T1000 (cell line): ENCODE data around the gene ACBD6.
"Not testable (repeated sequence)": the region's sequence is repeated elsewhere in the genome, so short reads cannot be mapped to it uniquely, and the experiment has no call there.

Experiments used
- DNase-seq: peaks from one replicate; lab custom pipeline; 2025; ENCODE audit warnings: mixed read lengths; lab: John Stamatoyannopoulos, UW

Gene ACBD6

GRCh38 chr1:180415236-180415848 is 87.0 kb downstream of the ACBD6 start:
- no peak for DNase-seq

DNA sequence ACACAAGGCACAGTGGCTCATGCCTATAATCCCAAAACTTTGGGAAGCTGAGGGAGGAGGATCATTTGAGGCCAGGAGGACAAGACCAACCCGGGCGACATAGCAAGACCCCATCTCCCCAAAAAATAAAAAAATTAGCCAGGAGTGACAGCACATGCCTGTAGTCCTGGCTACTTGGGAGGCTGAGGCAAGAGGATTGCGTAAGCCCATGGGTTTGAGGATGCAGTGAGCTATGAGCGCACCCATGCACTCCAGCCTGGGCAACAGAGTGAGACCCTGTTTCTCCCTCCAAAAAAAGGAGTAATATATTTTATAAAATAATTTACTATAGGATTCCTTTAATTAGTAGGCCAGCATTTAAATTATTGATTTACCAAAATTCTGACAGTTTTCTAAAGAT is 89.8 kb downstream of the ACBD6 start:
- DNase-seq = no peak

- DNase-seq = not testable (repeated sequence)
Observed at GRCh38 chr1:180408128-180408527, 94.2 kb downstream of the ACBD6 start.

- no peak for DNase-seq
Observed at GRCh38 chr1:180407051-180407450, 95.3 kb downstream of the ACBD6 start.

- no peak for DNase-seq
Observed at GRCh38 chr1:180402551-180402950, 99.8 kb downstream of the ACBD6 start.

- no peak for DNase-seq
Observed at GRCh38 chr1:180402001-180402400, 100.4 kb downstream of the ACBD6 start.

DNA sequence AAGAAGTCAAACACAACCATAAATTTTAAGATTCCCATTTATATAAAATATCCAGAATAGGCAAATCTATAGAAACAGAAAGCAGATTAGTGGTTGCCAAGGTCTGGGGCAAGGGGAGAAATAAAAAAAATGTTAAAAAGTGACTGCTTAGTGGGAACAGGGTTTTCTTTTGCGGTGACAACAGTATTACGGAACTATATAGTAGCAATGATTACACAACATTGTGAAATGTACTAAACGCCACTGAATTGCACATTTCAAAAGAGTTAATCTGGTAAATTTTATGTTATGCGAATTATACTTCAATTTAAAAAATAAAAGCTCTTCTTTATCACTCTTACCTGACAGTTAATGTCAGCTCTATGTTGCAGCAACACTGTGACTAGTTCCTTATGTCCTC is 105.2 kb downstream of the ACBD6 start:
- DNase-seq = no peak

DNA sequence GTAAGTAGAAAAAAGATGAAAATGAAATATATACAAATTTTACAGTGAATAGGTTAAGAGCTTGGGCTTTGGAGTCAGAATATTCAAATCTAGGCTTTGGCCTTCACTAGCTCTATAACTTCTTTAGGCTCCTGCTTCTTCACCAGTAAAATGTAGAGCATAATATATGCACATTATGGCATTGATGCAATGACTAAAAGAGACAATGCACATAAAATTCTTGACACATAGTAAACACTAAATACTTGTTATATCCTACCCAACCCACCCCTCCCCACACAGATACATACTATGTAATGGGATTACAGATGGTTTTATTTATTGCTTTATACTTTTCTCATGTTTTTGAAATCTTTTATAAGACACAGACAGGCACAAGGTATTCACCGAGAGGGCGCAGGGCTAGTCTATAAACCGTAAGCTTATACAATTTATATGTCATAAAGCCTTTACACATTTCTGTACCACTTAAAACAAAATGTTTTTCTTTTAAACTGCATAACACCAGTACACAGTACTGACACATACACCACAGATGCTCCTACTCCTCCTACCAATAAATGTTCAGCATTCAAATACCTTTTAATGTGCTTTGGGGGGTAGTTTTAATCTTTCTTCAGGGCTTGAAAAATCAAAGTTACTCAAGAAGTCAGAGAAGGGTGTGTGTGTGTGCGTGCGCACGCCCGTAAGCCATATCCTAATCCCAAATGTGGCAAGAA is 109.8 kb downstream of the ACBD6 start:
- no peak for DNase-seq

GRCh38 chr1:180392020-180392419 is 110.4 kb downstream of the ACBD6 start:
- no peak for DNase-seq

GRCh38 chr1:180387413-180387812 is 115.0 kb downstream of the ACBD6 start:
- DNase-seq = no peak

- no peak for DNase-seq
Observed at GRCh38 chr1:180386745-180387367, 115.5 kb downstream of the ACBD6 start.

DNA sequence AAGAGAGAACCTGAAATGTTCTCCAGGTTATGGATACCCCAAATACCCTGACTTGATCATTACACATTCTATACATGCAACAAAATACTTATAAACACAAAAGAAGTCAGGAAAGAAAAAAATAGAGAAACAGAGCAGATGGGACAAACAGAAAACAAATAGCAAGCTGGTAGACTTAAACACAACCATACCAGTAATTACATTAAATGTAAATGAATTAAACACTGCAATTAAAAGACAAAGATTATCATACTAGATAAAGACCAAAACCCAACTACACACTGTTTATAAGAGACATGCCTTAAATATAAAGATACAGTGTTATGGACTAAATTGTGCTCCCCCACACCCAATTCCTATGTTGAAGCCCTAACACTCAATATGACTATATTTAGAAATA is 117.2 kb downstream of the ACBD6 start:
- DNase-seq = no peak

- DNase-seq = no peak
Observed at GRCh38 chr1:180384286-180385005, 117.9 kb downstream of the ACBD6 start.

GRCh38 chr1:180382326-180383115 is 119.9 kb downstream of the ACBD6 start:
- no peak for DNase-seq

- DNase-seq = no peak
Observed at GRCh38 chr1:180381184-180381580, 121.2 kb downstream of the ACBD6 start.

DNA sequence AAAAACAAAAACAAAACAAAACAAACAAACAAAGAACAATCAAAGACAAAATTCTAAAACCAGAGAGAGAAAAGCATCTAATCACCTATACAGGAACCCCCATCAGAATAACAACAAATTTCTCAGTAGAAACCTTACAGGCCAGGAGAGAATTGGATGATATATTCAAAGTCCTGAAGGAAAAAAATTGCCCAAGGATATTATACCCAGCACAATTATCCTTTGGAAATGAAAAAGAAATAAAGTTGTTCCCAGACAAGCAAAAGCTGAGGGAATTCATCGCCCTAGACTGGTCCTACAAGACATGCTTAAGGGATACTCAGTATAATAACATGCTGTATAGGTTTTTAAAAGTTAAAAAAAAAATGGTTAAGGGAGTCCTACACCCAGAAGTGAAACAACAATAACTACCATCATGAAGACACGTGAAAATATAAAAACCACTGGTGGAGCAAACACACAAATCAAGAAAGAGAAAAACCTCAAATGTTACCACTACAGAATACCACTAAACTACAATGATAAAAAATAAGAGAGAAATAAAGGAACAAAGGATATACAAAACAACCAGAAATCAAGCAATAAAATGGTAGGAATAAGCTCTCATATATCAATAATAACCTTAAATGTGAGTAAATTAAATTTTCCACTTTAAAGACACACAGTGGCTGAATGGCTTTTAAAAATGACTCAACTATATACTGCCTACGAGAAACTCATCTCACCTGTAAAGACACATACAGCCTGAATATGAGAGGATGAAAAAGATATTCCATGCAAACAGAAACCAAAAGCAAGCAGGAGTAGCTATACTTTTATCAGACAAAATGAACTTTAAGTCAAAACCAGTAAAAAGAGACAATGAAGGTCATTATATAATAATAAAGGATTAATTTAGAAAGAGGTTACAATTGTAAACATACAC is 121.9 kb downstream of the ACBD6 start:
- no peak for DNase-seq

DNA sequence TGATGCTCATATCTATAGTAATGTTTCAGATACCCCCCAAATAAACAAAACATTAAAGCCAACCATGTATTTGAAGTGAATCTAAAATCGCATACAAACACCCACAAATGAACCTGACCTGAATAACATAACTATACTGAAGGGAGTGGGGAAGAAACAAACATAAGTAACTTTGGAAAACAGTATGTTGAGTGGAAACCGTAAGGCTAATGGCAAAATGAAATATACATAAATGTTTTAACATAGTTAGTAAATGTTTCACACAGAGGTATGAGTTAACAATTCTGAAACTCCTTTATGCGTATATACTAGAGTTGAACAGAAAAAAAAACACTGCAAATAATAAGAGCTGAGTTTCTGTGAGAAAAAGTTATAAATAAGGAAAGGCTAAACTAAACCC is 125.6 kb downstream of the ACBD6 start:
- no peak for DNase-seq

- no peak for DNase-seq
Observed at GRCh38 chr1:180376253-180376652, 126.1 kb downstream of the ACBD6 start.

DNA sequence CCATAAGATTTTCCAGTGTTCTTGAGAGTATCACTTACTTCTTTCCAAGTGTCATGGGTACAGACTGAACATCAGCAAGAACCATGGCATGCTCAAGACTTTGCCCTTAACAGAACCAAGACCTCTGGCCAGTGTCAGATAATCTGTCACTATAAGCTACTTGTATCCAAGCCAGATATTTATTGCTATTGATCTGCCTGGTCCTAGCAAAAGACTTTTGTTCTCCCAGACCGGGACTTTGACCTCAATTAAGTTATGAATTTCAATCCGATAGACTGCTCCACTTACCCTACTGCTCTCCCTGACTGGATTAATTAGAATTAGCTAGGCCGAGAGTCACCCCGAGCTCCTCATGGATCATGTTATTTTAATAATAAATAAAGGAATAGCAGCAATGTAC is 129.6 kb downstream of the ACBD6 start:
- DNase-seq = no peak

DNA sequence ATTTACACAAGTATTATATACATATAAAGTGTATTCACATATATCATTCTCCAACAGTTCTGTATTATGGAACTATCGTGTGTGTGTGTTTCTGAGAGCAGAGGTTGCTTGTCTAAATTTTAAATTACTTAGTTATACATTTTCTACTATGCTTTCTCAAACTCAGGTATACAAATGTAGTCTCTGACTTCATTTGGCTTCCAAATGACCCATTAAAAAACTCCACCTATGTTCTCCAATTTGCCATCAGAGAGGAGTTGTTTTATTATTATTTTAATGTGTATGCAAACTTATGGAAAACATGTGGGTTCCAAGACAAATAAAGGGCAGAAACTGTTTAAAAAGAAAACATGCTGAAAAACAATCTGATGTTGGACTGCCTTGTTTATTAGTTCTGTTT is 131.8 kb downstream of the ACBD6 start:
- no peak for DNase-seq

- no peak for DNase-seq
Observed at GRCh38 chr1:180370188-180370587, 132.2 kb downstream of the ACBD6 start.
